Chondrocyte (in vitro differentiated cells): ENCODE measurements around the gene MAD1L1. TPM values are rescaled to one million over a fixed set of nuclear protein-coding genes. Genes with fewer than 3 reads are reported as not detected.

ENCODE experiments used
- DNase-seq: peaks from one replicate; pipeline ENCODE4 v3.0.0; 2021; ENCODE audit warnings: mixed read lengths, low spot score
- H3K27ac Mint-ChIP-seq: one replicate; pipeline ENCODE4 v1.8.0; 2021; ENCODE audit warnings: mild to moderate bottlenecking, moderate library complexity, mixed read lengths; ENCODE audit not compliant: unreplicated experiment
- H3K27me3 Mint-ChIP-seq: 2 replicates; pipeline ENCODE4 v1.8.0; 2021; ENCODE audit warnings: low read depth, mixed read lengths
- H3K36me3 Mint-ChIP-seq: 2 replicates; pipeline ENCODE4 v1.8.0; 2021; ENCODE audit warnings: low read depth, mixed read lengths
- H3K4me1 Mint-ChIP-seq: 2 replicates; pipeline ENCODE4 v1.8.0; 2021; ENCODE audit warnings: low read depth, mild to moderate bottlenecking, mixed read lengths
- H3K4me3 Mint-ChIP-seq: one replicate; pipeline ENCODE4 v1.8.0; 2021; ENCODE audit warnings: mild to moderate bottlenecking, moderate library complexity, mixed read lengths; ENCODE audit not compliant: unreplicated experiment
- H3K9me3 Mint-ChIP-seq: 2 replicates; pipeline ENCODE4 v1.8.0; 2021; ENCODE audit warnings: low read depth, mixed read lengths
- CTCF ChIP-seq: fragments of 200-600 bp; sonication (generic); IDR thresholded peaks from 2 replicates; pipeline ENCODE4 v1.5.0; 2021; ENCODE audit warnings: antibody characterized with exemption, mild to moderate bottlenecking, moderate library complexity
- total RNA-seq: library from RNA; stranded (reverse); gene quantifications from 3 replicates; pipeline ENCODE4 v1.2.1, GENCODE V29; 2021

The MAD1L1 gene
- total RNA-seq, 1 donor from 2014 or later = 22.7 TPM

- Mint-ChIP-seq H3K9me3 (peaks cover 2% of the 10 kb centered on the region), H3K4me1 (no peaks in the 10 kb centered on the region), H3K36me3 (peaks cover 17% of the 10 kb centered on the region), H3K27me3 (no peaks in the 10 kb centered on the region), H3K27ac (no peak overlapping the region), H3K4me3 (no peak overlapping the region)
- no peak for TF ChIP-seq CTCF
- DNase-seq = peak; percentile 67
These were observed 257.2 kb downstream of the MAD1L1 start for GRCh38 chr7:1975581-1975980.

- Mint-ChIP-seq H3K27me3 (no peaks in the 10 kb centered on the region), H3K4me1 (no peaks in the 10 kb centered on the region), H3K36me3 (peaks cover 17% of the 10 kb centered on the region), H3K9me3 (peaks cover 2% of the 10 kb centered on the region), H3K27ac (no peak overlapping the region), H3K4me3 (no peak overlapping the region)
- TF ChIP-seq CTCF = no peak
- DNase-seq = no peak
These were observed 257.6 kb downstream of the MAD1L1 start for GRCh38 chr7:1975179-1975578.

GRCh38 chr7:1974290-1975101, 258.2 kb downstream of the MAD1L1 start:
- TF ChIP-seq CTCF = no peak
- H3K27ac Mint-ChIP-seq = no peak overlapping the region
- DNase-seq = peak; percentile 72
- no peak overlapping the region for H3K4me3 Mint-ChIP-seq
- peaks cover 2% of the 10 kb centered on the region for H3K9me3 Mint-ChIP-seq
- H3K4me1 Mint-ChIP-seq = no peaks in the 10 kb centered on the region
- peaks cover 19% of the 10 kb centered on the region for H3K36me3 Mint-ChIP-seq
- no peaks in the 10 kb centered on the region for H3K27me3 Mint-ChIP-seq

GRCh38 chr7:1973321-1974251, 259.2 kb downstream of the MAD1L1 start:
- Mint-ChIP-seq H3K27me3 (no peaks in the 10 kb centered on the region), H3K9me3 (peaks cover 2% of the 10 kb centered on the region), H3K4me3 (no peak overlapping the region), H3K36me3 (peaks cover 19% of the 10 kb centered on the region), H3K4me1 (no peaks in the 10 kb centered on the region), H3K27ac (no peak overlapping the region)
- no peak for TF ChIP-seq CTCF
- peak; percentile 77 for DNase-seq

GRCh38 chr7:1972744-1973143, 260.0 kb downstream of the MAD1L1 start:
- no peaks in the 10 kb centered on the region for H3K27me3 Mint-ChIP-seq
- no peak overlapping the region for H3K27ac Mint-ChIP-seq
- TF ChIP-seq CTCF = no peak
- H3K36me3 Mint-ChIP-seq = peaks cover 20% of the 10 kb centered on the region
- no peaks in the 10 kb centered on the region for H3K4me1 Mint-ChIP-seq
- H3K4me3 Mint-ChIP-seq = no peak overlapping the region
- peaks cover 2% of the 10 kb centered on the region for H3K9me3 Mint-ChIP-seq
- DNase-seq = no peak
